Transverse colon (tissue), 4 donors: ENCODE data around the gene APH1A.

Source experiments
- CTCF ChIP-seq, 5 experiments: fragments of 200-600 bp in 3 of 5; fragments of 450-650 bp in 2 of 5; sonication (generic) in 3 of 5; IDR thresholded peaks; 1 replicate in 2 of 5; 2 replicates in 3 of 5; pipeline ENCODE4 v1.5.1; 2016 to 2017; ENCODE audit warnings: antibody characterized with exemption in 5 of 5, inconsistent platforms in 3 of 5, mild to moderate bottlenecking in 2 of 5, moderate library complexity in 1 of 5
- EP300 ChIP-seq: sonication (generic); formaldehyde crosslinking; IDR thresholded peaks from one replicate; pipeline ENCODE4 v1.6.1; 2017; ENCODE audit warnings: antibody characterized with exemption, low read depth
- POLR2AphosphoS5 ChIP-seq, 3 donors: sonication (generic); formaldehyde crosslinking; IDR thresholded peaks; one replicate each; pipeline ENCODE4 v1.6.1; 2016; ENCODE audit warnings: antibody characterized with exemption in 3 of 3

- TF ChIP-seq CTCF (IDR thresholded peaks at IDR 0.05) (no peak), POLR2AphosphoS5 (IDR thresholded peaks at IDR 0.05) (no peak), EP300 (no peak)
Measured at GRCh38 chr1:150273311-150273710, 4.5 kb upstream of the APH1A start.
